Fibroblast of lung (primary cell): Measurements from ENCODE around the gene KRT4. TPM values are rescaled to one million over a fixed set of nuclear protein-coding genes. Genes with fewer than 3 reads are reported as not detected.

Source experiments
- DNase-seq, 2 donors: peaks; one replicate each; pipeline versions ENCODE4 v3.0.0 to v3.0.0-alpha.2; 2010; ENCODE audit warnings: low read depth in 2 of 2
- H2AFZ ChIP-seq: 2 replicates; pipeline ENCODE4 v1.5.1; 2012; ENCODE audit warnings: low read length, control low read depth, inconsistent platforms
- H3K27ac ChIP-seq: 2 replicates; pipeline ENCODE4 v1.5.1; 2011; ENCODE audit warnings: low read length, control low read depth; ENCODE audit not compliant: insufficient read depth
- H3K27me3 ChIP-seq: 2 replicates; pipeline ENCODE4 v1.5.1; 2011; ENCODE audit warnings: mild to moderate bottlenecking, low read length; ENCODE audit not compliant: control insufficient read depth, insufficient read depth
- H3K36me3 ChIP-seq: 2 replicates; pipeline ENCODE4 v1.5.1; 2011; ENCODE audit warnings: low read length; ENCODE audit not compliant: control insufficient read depth, insufficient read depth
- H3K4me1 ChIP-seq: 2 replicates; pipeline ENCODE4 v1.5.1; 2011; ENCODE audit warnings: low read length; ENCODE audit not compliant: control insufficient read depth, insufficient read depth; ENCODE audit errors: extremely low read depth
- H3K4me2 ChIP-seq: 2 replicates; pipeline ENCODE4 v1.5.1; 2011; ENCODE audit warnings: low read length, control low read depth; ENCODE audit not compliant: insufficient read depth; ENCODE audit errors: extremely low read depth
- H3K4me3 ChIP-seq, 4 experiments: fragments of 200-600 bp in 1 of 4; sonication (generic) in 1 of 4; replicated peaks in 1 of 4; 2 replicates each; pipeline ENCODE4 v1.5.1; 2011 to 2016; ENCODE audit warnings: low read length in 4 of 4, low read depth in 3 of 4, mild to moderate bottlenecking in 3 of 4, control low read depth in 2 of 4, inconsistent platforms in 1 of 4, mixed read lengths in 1 of 4; ENCODE audit not compliant: insufficient read depth in 1 of 4; ENCODE audit errors: control extremely low read depth in 1 of 4
- H3K79me2 ChIP-seq: 2 replicates; pipeline ENCODE4 v1.5.1; 2012; ENCODE audit warnings: mild to moderate bottlenecking, low read length, inconsistent platforms; ENCODE audit not compliant: control insufficient read depth, insufficient read depth
- H3K9ac ChIP-seq: 2 replicates; pipeline ENCODE4 v1.5.1; 2011; ENCODE audit warnings: mild to moderate bottlenecking, low read length, control low read depth; ENCODE audit not compliant: insufficient read depth
- H3K9me3 ChIP-seq: 2 replicates; pipeline ENCODE4 v1.5.1; 2012; ENCODE audit warnings: low read depth, low read length; ENCODE audit not compliant: control insufficient read depth, insufficient read depth
- H4K20me1 ChIP-seq: 2 replicates; pipeline ENCODE4 v1.5.1; 2011; ENCODE audit warnings: low read length; ENCODE audit not compliant: control insufficient read depth, insufficient read depth; ENCODE audit errors: extremely low read depth
- EZH2 ChIP-seq: IDR thresholded peaks from 2 replicates; pipeline ENCODE4 v1.5.1; 2012; ENCODE audit warnings: low read length, control low read depth, mild to moderate bottlenecking; ENCODE audit errors: missing control alignments
- polyA plus RNA-seq, 2 donors: library from polyadenylated mRNA; depleted of rRNA in 1 of 2; stranded (reverse) in 1 of 2; unstranded in 1 of 2; fragments of >200 nt; gene quantifications; 2 replicates each; pipeline ENCODE4 v1.2.1, GENCODE V29; 2011 to 2012; ENCODE audit warnings: missing spikeins in 1 of 2
- total RNA-seq: library from RNA; depleted of rRNA; stranded (reverse); fragments of >200 nt; gene quantifications from 2 replicates; pipeline ENCODE4 v1.2.1, GENCODE V29; 2014
- TF ChIP-seq, protein P1 (sequence below), 2 donors: IDR thresholded peaks in 1 of 2; conservative IDR thresholded peaks in 1 of 2; 1 replicate in 1 of 2; 2 replicates in 1 of 2; pipeline ENCODE4 v1.5.1; 2011 to 2012; ENCODE audit warnings: low read length in 2 of 2, control low read depth in 1 of 2, inconsistent platforms in 1 of 2, low read depth in 1 of 2, mild to moderate bottlenecking in 1 of 2

The KRT4 gene
- total and polyA plus RNA-seq, 2 donors (not counting 1 experiment from before 2014, with no cell fraction given): under 0.01 to 0.23 TPM

DNA sequence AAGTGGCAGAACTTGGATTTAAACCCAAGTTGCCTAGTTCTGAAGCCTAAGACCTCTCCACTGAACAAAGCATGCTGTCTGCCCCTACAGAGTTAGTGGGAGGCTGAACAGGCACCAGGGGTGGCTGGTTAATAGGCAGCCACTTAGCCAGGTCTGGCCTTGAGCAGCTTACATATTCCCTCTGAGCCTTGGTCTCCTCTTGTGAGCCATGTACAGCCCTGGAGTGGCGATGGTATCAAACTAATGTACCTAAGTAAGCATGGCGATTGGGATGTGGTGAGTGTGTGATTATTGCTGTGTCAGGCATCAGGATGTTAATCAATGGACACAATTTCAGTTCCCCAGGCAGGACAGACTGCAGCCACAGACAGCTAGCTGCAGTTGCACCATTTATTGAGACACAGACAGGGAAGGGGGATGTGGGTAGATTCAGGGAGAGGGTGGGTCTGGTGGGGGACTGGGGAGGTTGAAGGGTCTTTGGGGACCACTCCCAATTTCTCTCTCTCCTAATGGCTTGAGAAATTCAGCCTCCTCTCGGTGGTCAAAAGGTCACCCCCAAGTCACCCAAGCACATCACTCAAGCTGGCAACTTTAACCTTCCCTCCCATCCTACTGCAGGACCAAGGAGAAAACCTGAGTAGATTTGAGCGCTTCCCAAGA lies 7.3 kb upstream of the KRT4 start:
- TF ChIP-seq EZH2: no peak
- TF ChIP-seq, protein P1, sequence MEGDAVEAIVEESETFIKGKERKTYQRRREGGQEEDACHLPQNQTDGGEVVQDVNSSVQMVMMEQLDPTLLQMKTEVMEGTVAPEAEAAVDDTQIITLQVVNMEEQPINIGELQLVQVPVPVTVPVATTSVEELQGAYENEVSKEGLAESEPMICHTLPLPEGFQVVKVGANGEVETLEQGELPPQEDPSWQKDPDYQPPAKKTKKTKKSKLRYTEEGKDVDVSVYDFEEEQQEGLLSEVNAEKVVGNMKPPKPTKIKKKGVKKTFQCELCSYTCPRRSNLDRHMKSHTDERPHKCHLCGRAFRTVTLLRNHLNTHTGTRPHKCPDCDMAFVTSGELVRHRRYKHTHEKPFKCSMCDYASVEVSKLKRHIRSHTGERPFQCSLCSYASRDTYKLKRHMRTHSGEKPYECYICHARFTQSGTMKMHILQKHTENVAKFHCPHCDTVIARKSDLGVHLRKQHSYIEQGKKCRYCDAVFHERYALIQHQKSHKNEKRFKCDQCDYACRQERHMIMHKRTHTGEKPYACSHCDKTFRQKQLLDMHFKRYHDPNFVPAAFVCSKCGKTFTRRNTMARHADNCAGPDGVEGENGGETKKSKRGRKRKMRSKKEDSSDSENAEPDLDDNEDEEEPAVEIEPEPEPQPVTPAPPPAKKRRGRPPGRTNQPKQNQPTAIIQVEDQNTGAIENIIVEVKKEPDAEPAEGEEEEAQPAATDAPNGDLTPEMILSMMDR (conservative IDR thresholded peaks at IDR 0.05 in 1 of 2, IDR thresholded peaks at IDR 0.05 in 1 of 2; ENCODE audit: low read depth in 1 of 2, low read length in 2 of 2): no peak
- no peaks in the 10 kb centered on the region for H3K9me3 ChIP-seq
- no peak overlapping the region for H3K4me2 ChIP-seq
- H4K20me1 ChIP-seq: no peaks in the 10 kb centered on the region
- no peak overlapping the region for H3K9ac ChIP-seq
- H3K36me3 ChIP-seq: no peaks in the 10 kb centered on the region
- no peaks in the 10 kb centered on the region for H3K4me1 ChIP-seq
- H3K27me3 ChIP-seq: no peaks in the 10 kb centered on the region
- H3K4me3 ChIP-seq: no peak overlapping the region
- H2AFZ ChIP-seq: no peak overlapping the region
- H3K27ac ChIP-seq: no peak overlapping the region
- no peaks in the 10 kb centered on the region for H3K79me2 ChIP-seq
- no peak for DNase-seq

DNA sequence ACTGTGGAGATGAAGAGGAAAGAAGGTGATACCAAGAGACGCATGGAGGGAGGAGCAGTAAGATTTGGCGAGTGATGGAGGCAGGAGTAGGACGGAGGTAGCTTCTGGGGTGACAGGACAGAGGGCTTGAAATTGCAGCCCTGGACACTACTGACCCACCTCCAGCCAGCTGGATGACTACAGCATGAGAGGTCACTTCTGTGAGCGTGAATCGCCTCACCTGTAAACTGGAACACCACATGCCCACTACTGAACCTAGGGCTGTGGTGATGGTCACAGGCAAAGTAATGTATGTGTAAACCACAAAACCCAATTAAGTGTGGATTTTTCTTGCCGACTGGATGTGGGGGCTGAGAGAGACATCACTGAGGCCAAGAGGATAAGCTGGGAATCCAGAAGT lies 6.6 kb upstream of the KRT4 start:
- no peak overlapping the region for H3K4me3 ChIP-seq
- no peak overlapping the region for H2AFZ ChIP-seq
- TF ChIP-seq EZH2: no peak
- TF ChIP-seq, protein P1 (conservative IDR thresholded peaks at IDR 0.05 in 1 of 2, IDR thresholded peaks at IDR 0.05 in 1 of 2; ENCODE audit: low read depth in 1 of 2, low read length in 2 of 2): no peak
- H3K9me3 ChIP-seq: no peaks in the 10 kb centered on the region
- H4K20me1 ChIP-seq: no peaks in the 10 kb centered on the region
- H3K27me3 ChIP-seq: no peaks in the 10 kb centered on the region
- H3K4me2 ChIP-seq: no peak overlapping the region
- H3K36me3 ChIP-seq: no peaks in the 10 kb centered on the region
- no peak overlapping the region for H3K9ac ChIP-seq
- no peaks in the 10 kb centered on the region for H3K79me2 ChIP-seq
- no peak overlapping the region for H3K27ac ChIP-seq
- no peaks in the 10 kb centered on the region for H3K4me1 ChIP-seq
- no peak for DNase-seq

DNA sequence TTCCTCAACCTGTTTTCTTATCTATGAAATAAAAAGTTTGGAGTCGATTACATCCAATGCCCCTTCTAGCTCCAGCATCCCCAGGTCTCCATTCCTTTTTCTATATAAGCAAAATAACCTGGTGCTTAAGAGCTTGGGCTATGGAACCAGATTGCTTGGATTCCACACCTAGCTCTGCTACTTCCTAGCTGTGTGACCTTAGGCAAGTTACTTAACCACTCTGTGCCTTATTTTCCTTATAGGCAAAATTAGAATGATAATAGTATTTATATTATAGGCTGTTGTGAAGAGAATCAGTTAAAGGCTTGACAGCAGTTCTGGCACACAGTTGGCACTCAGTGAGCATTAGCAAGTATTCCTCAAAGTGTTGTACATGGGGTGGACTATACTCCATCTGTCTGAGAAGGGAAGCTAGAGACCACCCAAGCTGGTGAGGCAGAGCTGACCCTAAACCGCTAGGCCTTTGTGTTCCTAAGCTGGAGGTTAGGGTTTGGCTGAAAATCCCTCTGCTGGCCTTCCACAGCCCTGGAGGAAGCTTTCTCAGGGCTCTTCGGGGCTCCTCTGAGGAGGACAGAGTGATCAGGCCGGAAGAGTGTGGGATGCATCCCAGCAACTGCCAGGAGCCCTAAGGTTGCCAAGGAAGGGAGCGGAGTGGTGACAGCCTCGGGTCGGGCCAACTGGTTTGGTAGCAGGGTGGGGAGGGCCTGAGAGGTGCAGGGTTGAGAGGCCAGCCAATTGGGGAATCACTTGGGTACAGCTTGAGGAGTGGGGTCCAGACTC lies 6.0 kb upstream of the KRT4 start:
- Histone ChIP-seq H3K27me3 (no peaks in the 10 kb centered on the region), H4K20me1 (no peaks in the 10 kb centered on the region)

More for the DNA sequence above, 6.0 kb upstream of the KRT4 start:
- no peak for DNase-seq
- H3K27ac ChIP-seq: no peak overlapping the region
- no peak overlapping the region for H3K4me2 ChIP-seq
- no peaks in the 10 kb centered on the region for H3K36me3 ChIP-seq
- H3K79me2 ChIP-seq: no peaks in the 10 kb centered on the region
- H3K4me3 ChIP-seq: no peak overlapping the region
- H2AFZ ChIP-seq: no peak overlapping the region
- no peaks in the 10 kb centered on the region for H3K9me3 ChIP-seq
- TF ChIP-seq, protein P1 (conservative IDR thresholded peaks at IDR 0.05 in 1 of 2, IDR thresholded peaks at IDR 0.05 in 1 of 2; ENCODE audit: low read depth in 1 of 2, low read length in 2 of 2): no peak
- TF ChIP-seq EZH2: no peak
- no peaks in the 10 kb centered on the region for H3K4me1 ChIP-seq
- no peak overlapping the region for H3K9ac ChIP-seq
